ENCODE data around the gene COL13A1.

DNA sequence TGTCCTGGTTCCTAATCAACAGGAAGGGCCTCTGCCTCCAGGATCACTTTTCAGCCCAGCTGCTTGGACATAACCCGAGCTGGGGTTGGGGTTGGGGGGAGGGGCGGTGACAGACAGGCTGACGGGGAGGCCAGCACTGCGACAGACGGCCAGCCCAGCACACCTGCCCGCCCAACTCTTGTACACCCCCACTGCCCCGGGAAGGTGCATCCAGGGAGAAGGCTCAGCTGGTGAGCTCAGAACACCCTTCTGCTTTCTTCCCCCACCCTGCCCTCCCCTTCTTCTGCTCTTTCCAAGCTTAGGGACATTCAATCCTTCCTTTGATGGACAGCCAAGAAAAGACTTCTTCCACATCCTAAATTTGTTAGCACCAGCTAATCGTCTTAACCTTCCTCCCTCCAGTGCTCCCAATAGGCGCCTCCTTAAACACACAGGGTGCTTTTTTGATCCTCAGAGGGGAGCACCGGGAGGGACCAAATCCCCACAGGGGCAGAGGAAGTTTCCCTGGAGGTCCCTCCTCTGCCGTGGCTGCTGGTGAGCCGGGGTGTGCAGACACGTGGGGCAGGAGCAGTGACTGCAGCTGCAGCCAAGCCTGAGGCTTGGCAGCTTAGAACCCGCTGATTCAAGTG is 44.7 kb downstream of the COL13A1 start:
- TF ChIP-seq POLR2AphosphoS5 (IDR thresholded peaks at IDR 0.05): no peak
- TF ChIP-seq, protein P1, sequence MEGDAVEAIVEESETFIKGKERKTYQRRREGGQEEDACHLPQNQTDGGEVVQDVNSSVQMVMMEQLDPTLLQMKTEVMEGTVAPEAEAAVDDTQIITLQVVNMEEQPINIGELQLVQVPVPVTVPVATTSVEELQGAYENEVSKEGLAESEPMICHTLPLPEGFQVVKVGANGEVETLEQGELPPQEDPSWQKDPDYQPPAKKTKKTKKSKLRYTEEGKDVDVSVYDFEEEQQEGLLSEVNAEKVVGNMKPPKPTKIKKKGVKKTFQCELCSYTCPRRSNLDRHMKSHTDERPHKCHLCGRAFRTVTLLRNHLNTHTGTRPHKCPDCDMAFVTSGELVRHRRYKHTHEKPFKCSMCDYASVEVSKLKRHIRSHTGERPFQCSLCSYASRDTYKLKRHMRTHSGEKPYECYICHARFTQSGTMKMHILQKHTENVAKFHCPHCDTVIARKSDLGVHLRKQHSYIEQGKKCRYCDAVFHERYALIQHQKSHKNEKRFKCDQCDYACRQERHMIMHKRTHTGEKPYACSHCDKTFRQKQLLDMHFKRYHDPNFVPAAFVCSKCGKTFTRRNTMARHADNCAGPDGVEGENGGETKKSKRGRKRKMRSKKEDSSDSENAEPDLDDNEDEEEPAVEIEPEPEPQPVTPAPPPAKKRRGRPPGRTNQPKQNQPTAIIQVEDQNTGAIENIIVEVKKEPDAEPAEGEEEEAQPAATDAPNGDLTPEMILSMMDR (IDR thresholded peaks at IDR 0.05): no peak
